Measurements from ENCODE around the gene TMEM229A.
"Not testable (repeated sequence)": the region's sequence is repeated elsewhere in the genome, so short reads cannot be mapped to it uniquely, and the experiment has no call there.

GRCh38 chr7:124037902-124038301, 5.0 kb upstream of the TMEM229A start:
- TF ChIP-seq POLR2A (IDR thresholded peaks at IDR 0.05; ENCODE audit: low read length); GATA1 (IDR thresholded peaks at IDR 0.05; ENCODE audit: low read depth, low read length): not testable (repeated sequence)
